ENCODE data around the gene CAMKMT.
A peak's percentile ranks its signal among the peaks of the same experiment; 100 is the strongest.

Gene CAMKMT

GRCh38 chr2:44389895-44390294 lies 28.1 kb downstream of the CAMKMT start:
- no CpG with 5 or more reads among the region's 1 CpG for WGBS, 2 donors (ENCODE audit: extremely low coverage in 2 of 2, insufficient read length in 2 of 2, insufficient replicate concordance in 1 of 2)

DNA sequence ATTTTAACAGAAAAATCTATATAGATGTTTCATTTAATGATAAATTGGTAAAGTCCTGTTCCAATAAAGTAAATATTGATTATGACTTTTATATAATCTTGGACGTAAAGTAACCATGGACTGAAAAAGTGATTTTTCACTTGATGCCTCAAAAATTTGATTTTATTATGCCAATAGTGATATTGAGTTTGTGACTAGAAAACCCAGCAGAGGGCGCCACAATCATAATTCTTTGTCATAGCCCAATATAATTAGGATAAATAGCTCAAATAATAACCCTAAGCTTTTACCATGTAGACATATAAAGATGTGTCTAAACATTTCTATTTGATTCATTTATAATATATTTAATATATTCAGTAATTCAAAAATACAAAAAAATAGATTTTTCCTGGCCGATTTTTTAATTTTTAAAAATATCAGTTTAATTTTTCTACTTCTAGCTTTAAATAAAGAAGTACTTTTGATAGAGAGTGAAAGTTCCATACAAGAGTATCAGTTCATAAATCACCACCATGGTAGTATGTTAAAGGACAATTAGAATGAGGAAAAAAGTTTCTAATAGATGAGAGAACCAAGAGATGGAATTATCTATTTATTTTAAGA lies 30.7 kb downstream of the CAMKMT start:
- no peaks in the 10 kb centered on the region for H3K36me3 ChIP-seq (replicated peaks in 1 of 2; ENCODE audit: control insufficient read depth in 2 of 2, insufficient read depth in 2 of 2, low read length in 2 of 2)
- WGBS, 2 donors (ENCODE audit: extremely low coverage in 2 of 2, insufficient read length in 2 of 2, insufficient replicate concordance in 1 of 2): no CpG with 5 or more reads among the region's 3 CpGs
- peaks cover 0 to 4% of the 10 kb centered on the region in 2 donors for H3K9me3 ChIP-seq (replicated peaks in 1 of 2; ENCODE audit: control insufficient read depth in 2 of 2, insufficient read depth in 1 of 2, low read depth in 1 of 2, low read length in 2 of 2)
- H4K8ac ChIP-seq (ENCODE audit: low read depth, low read length): no peak overlapping the region
- no peak overlapping the region for H3K9ac ChIP-seq (ENCODE audit: low read depth, low read length, poor library complexity)
- H3K4me2 ChIP-seq (ENCODE audit: insufficient read depth, low read length, poor library complexity, severe bottlenecking): no peak overlapping the region
- H3K4ac ChIP-seq (ENCODE audit: low read length): no peak overlapping the region
- no peaks in the 10 kb centered on the region for H3K79me1 ChIP-seq (ENCODE audit: low read depth, low read length)
- H3K18ac ChIP-seq (ENCODE audit: low read length): no peak overlapping the region
- H3K23ac ChIP-seq (ENCODE audit: low read depth, low read length, poor library complexity): no peak overlapping the region
- H3K4me1 ChIP-seq (ENCODE audit: control insufficient read depth in 2 of 2, insufficient read depth in 1 of 2, low read depth in 1 of 2, low read length in 2 of 2): peaks cover 0 to 4% of the 10 kb centered on the region in 2 donors
- no peak overlapping the region for H2BK120ac ChIP-seq (ENCODE audit: low read depth, low read length)
- no peak overlapping the region for H2BK15ac ChIP-seq (ENCODE audit: low read length)
- H2AFZ ChIP-seq (ENCODE audit: low read length): no peak overlapping the region
- no peak overlapping the region for H2BK5ac ChIP-seq (ENCODE audit: low read length)
- no peak overlapping the region for H3K27ac ChIP-seq (replicated peaks; ENCODE audit: low read length)
- peak; percentile 43 for DNase-seq (ENCODE audit: low spot score)
- H4K91ac ChIP-seq (ENCODE audit: low read depth, low read length, poor library complexity): no peak overlapping the region
- H3K4me3 ChIP-seq (ENCODE audit: low read length in 2 of 2): no peak overlapping the region
- no peaks in the 10 kb centered on the region for H3K27me3 ChIP-seq (ENCODE audit: control insufficient read depth in 3 of 3, insufficient read depth in 3 of 3, low read depth in 1 of 3, low read length in 3 of 3)
- H2BK12ac ChIP-seq (ENCODE audit: low read length): no peak overlapping the region
- H2AK5ac ChIP-seq (ENCODE audit: low read depth, low read length): no peak overlapping the region
- H3K14ac ChIP-seq (ENCODE audit: low read length): no peak overlapping the region

More at GRCh38 chr2:44389895-44390294, 28.1 kb downstream of the CAMKMT start:
- Histone ChIP-seq H4K8ac (ENCODE audit: low read depth, low read length) (no peak overlapping the region), H3K4me3 (ENCODE audit: low read length in 2 of 2) (no peak overlapping the region), H2BK5ac (ENCODE audit: low read length) (no peak overlapping the region), H2AK5ac (ENCODE audit: low read depth, low read length) (no peak overlapping the region), H2BK15ac (ENCODE audit: low read length) (no peak overlapping the region), H3K23ac (ENCODE audit: low read depth, low read length, poor library complexity) (no peak overlapping the region), H3K4me2 (ENCODE audit: insufficient read depth, low read length, poor library complexity, severe bottlenecking) (no peak overlapping the region), H3K9me3 (replicated peaks in 1 of 2; ENCODE audit: control insufficient read depth in 2 of 2, insufficient read depth in 1 of 2, low read depth in 1 of 2, low read length in 2 of 2) (peaks cover 0 to 10% of the 10 kb centered on the region in 2 donors), H3K4me1 (ENCODE audit: control insufficient read depth in 2 of 2, insufficient read depth in 1 of 2, low read depth in 1 of 2, low read length in 2 of 2) (peaks cover 0 to 4% of the 10 kb centered on the region in 2 donors), H2BK12ac (ENCODE audit: low read length) (no peak overlapping the region), H4K91ac (ENCODE audit: low read depth, low read length, poor library complexity) (no peak overlapping the region), H3K36me3 (replicated peaks in 1 of 2; ENCODE audit: control insufficient read depth in 2 of 2, insufficient read depth in 2 of 2, low read length in 2 of 2) (no peaks in the 10 kb centered on the region), H3K14ac (ENCODE audit: low read length) (no peak overlapping the region), H2AFZ (ENCODE audit: low read length) (no peak overlapping the region), H3K18ac (ENCODE audit: low read length) (no peak overlapping the region), H3K9ac (ENCODE audit: low read depth, low read length, poor library complexity) (no peak overlapping the region), H3K27ac (replicated peaks; ENCODE audit: low read length) (no peak overlapping the region), H3K27me3 (ENCODE audit: control insufficient read depth in 3 of 3, insufficient read depth in 3 of 3, low read depth in 1 of 3, low read length in 3 of 3) (no peaks in the 10 kb centered on the region), H3K79me1 (ENCODE audit: low read depth, low read length) (no peaks in the 10 kb centered on the region), H3K4ac (ENCODE audit: low read length) (no peak overlapping the region), H2BK120ac (ENCODE audit: low read depth, low read length) (no peak overlapping the region)
- DNase-seq (ENCODE audit: low spot score): no peak

GRCh38 chr2:44397447-44398175 lies 35.9 kb downstream of the CAMKMT start:
- Histone ChIP-seq H3K27me3 (ENCODE audit: control insufficient read depth in 3 of 3, insufficient read depth in 3 of 3, low read depth in 1 of 3, low read length in 3 of 3) (no peaks in the 10 kb centered on the region), H2BK12ac (ENCODE audit: low read length) (no peak overlapping the region), H4K91ac (ENCODE audit: low read depth, low read length, poor library complexity) (no peak overlapping the region), H3K14ac (ENCODE audit: low read length) (no peak overlapping the region), H2BK5ac (ENCODE audit: low read length) (no peak overlapping the region), H3K79me1 (ENCODE audit: low read depth, low read length) (no peaks in the 10 kb centered on the region), H3K4me2 (ENCODE audit: insufficient read depth, low read length, poor library complexity, severe bottlenecking) (no peak overlapping the region), H2BK15ac (ENCODE audit: low read length) (no peak overlapping the region), H3K4me3 (ENCODE audit: low read length in 2 of 2) (no peak overlapping the region), H2AK5ac (ENCODE audit: low read depth, low read length) (no peak overlapping the region), H3K36me3 (replicated peaks in 1 of 2; ENCODE audit: control insufficient read depth in 2 of 2, insufficient read depth in 2 of 2, low read length in 2 of 2) (no peaks in the 10 kb centered on the region), H3K18ac (ENCODE audit: low read length) (no peak overlapping the region), H4K8ac (ENCODE audit: low read depth, low read length) (no peak overlapping the region), H3K4ac (ENCODE audit: low read length) (no peak overlapping the region), H2AFZ (ENCODE audit: low read length) (no peak overlapping the region), H2BK120ac (ENCODE audit: low read depth, low read length) (no peak overlapping the region), H3K27ac (replicated peaks; ENCODE audit: low read length) (no peak overlapping the region), H3K23ac (ENCODE audit: low read depth, low read length, poor library complexity) (no peak overlapping the region), H3K9ac (ENCODE audit: low read depth, low read length, poor library complexity) (no peak overlapping the region), H3K9me3 (replicated peaks in 1 of 2; ENCODE audit: control insufficient read depth in 2 of 2, insufficient read depth in 1 of 2, low read depth in 1 of 2, low read length in 2 of 2) (no peaks in the 10 kb centered on the region), H3K4me1 (ENCODE audit: control insufficient read depth in 2 of 2, insufficient read depth in 1 of 2, low read depth in 1 of 2, low read length in 2 of 2) (no peaks in the 10 kb centered on the region)
- DNase-seq (ENCODE audit: low spot score): no peak
- no CpG with 5 or more reads among the region's 7 CpGs for WGBS, 2 donors (ENCODE audit: extremely low coverage in 2 of 2, insufficient read length in 2 of 2, insufficient replicate concordance in 1 of 2)

DNA sequence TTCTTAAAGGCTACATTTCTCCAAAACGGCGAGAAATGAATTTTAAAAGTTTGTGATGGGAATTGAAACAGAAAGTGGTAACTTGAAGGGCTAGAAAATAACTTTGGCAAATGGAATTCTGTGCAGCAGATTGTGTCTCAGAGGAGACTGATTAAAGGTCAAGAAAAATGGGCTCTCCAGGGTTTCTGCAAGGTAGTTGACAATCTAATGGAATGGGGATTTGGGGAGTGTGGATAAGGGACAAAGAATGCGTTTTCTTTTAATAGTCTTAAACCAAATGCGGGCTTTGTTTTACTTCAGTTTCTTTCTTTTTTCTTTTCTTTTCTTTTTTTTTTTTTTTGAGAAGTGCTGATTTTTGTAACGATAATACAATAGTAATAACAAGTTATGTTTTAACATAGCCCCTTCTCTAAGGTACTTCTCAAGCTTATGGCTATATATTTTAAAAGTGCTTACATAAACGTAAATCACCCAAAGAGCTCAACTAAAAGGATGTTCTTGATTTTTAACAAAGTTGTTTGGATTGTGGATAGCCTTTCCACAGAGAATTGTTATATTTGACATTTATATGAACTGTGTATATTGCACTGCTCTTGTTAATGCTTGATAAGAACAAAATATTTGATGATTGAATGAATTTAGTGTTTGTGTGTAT lies 36.6 kb downstream of the CAMKMT start:
- no peak overlapping the region for H2BK15ac ChIP-seq (ENCODE audit: low read length)
- H2BK12ac ChIP-seq (ENCODE audit: low read length): no peak overlapping the region
- no peak overlapping the region for H4K8ac ChIP-seq (ENCODE audit: low read depth, low read length)
- no peak overlapping the region for H2AFZ ChIP-seq (ENCODE audit: low read length)
- H3K23ac ChIP-seq (ENCODE audit: low read depth, low read length, poor library complexity): no peak overlapping the region
- no peaks in the 10 kb centered on the region for H3K79me1 ChIP-seq (ENCODE audit: low read depth, low read length)
- no peak overlapping the region for H4K91ac ChIP-seq (ENCODE audit: low read depth, low read length, poor library complexity)
- H3K4me2 ChIP-seq (ENCODE audit: insufficient read depth, low read length, poor library complexity, severe bottlenecking): no peak overlapping the region
- H2AK5ac ChIP-seq (ENCODE audit: low read depth, low read length): no peak overlapping the region
- H3K9me3 ChIP-seq (replicated peaks in 1 of 2; ENCODE audit: control insufficient read depth in 2 of 2, insufficient read depth in 1 of 2, low read depth in 1 of 2, low read length in 2 of 2): no peaks in the 10 kb centered on the region
- H3K4ac ChIP-seq (ENCODE audit: low read length): no peak overlapping the region
- no peak overlapping the region for H3K27ac ChIP-seq (replicated peaks; ENCODE audit: low read length)
- no peak overlapping the region for H3K14ac ChIP-seq (ENCODE audit: low read length)
- WGBS, 2 donors (ENCODE audit: extremely low coverage in 2 of 2, insufficient read length in 2 of 2, insufficient replicate concordance in 1 of 2): no CpG with 5 or more reads among the region's 6 CpGs
- H2BK5ac ChIP-seq (ENCODE audit: low read length): no peak overlapping the region
- no peak for DNase-seq (ENCODE audit: low spot score)
- H3K4me1 ChIP-seq (ENCODE audit: control insufficient read depth in 2 of 2, insufficient read depth in 1 of 2, low read depth in 1 of 2, low read length in 2 of 2): no peaks in the 10 kb centered on the region
- no peaks in the 10 kb centered on the region for H3K36me3 ChIP-seq (replicated peaks in 1 of 2; ENCODE audit: control insufficient read depth in 2 of 2, insufficient read depth in 2 of 2, low read length in 2 of 2)
- H2BK120ac ChIP-seq (ENCODE audit: low read depth, low read length): no peak overlapping the region
- H3K4me3 ChIP-seq (ENCODE audit: low read length in 2 of 2): no peak overlapping the region
- no peak overlapping the region for H3K18ac ChIP-seq (ENCODE audit: low read length)
- no peak overlapping the region for H3K9ac ChIP-seq (ENCODE audit: low read depth, low read length, poor library complexity)
- H3K27me3 ChIP-seq (ENCODE audit: control insufficient read depth in 3 of 3, insufficient read depth in 3 of 3, low read depth in 1 of 3, low read length in 3 of 3): no peaks in the 10 kb centered on the region
